ENCODE measurements around the gene MYH7B.

MYH7B gene

GRCh38 chr20:34945315-34946077 lies 10.2 kb upstream of the MYH7B start:
- no peak for DNase-seq

- DNase-seq = no peak
These were observed 9.0 kb upstream of the MYH7B start for GRCh38 chr20:34946661-34947060.

- no peak for DNase-seq
These were observed 8.3 kb upstream of the MYH7B start for GRCh38 chr20:34947336-34947735.

GRCh38 chr20:34948030-34948429 lies 7.6 kb upstream of the MYH7B start:
- DNase-seq = peak; percentile 15 to 63 (median 47)

- no peak for DNase-seq
These were observed 6.5 kb upstream of the MYH7B start for GRCh38 chr20:34949120-34949519.

- no peak for DNase-seq
These were observed 4.4 kb upstream of the MYH7B start for GRCh38 chr20:34951252-34951651.

- no peak for DNase-seq
These were observed 4.0 kb upstream of the MYH7B start for GRCh38 chr20:34951652-34952051.

- no peak for DNase-seq
These were observed 3.0 kb upstream of the MYH7B start for GRCh38 chr20:34952671-34953070.

GRCh38 chr20:34953960-34954359 lies 1.7 kb upstream of the MYH7B start:
- DNase-seq = no peak

- DNase-seq = peak; percentile 49 to 65 (median 61)
These were observed 801 bp upstream of the MYH7B start for GRCh38 chr20:34954904-34955230.

GRCh38 chr20:34956041-34956458 lies 382 bp downstream of the MYH7B start:
- no peak for DNase-seq

GRCh38 chr20:34956751-34957472 lies 1.2 kb downstream of the MYH7B start:
- DNase-seq = no peak

- DNase-seq = no peak
These were observed 8.8 kb downstream of the MYH7B start for GRCh38 chr20:34964486-34964885.

GRCh38 chr20:34965051-34965450 lies 9.4 kb downstream of the MYH7B start:
- DNase-seq = no peak

GRCh38 chr20:34967421-34967820 lies 11.8 kb downstream of the MYH7B start:
- DNase-seq = no peak

- DNase-seq = no peak
These were observed 12.5 kb downstream of the MYH7B start for GRCh38 chr20:34968042-34968775.

GRCh38 chr20:34970193-34970840 lies 14.6 kb downstream of the MYH7B start:
- no peak for DNase-seq

GRCh38 chr20:34970846-34971560 lies 15.3 kb downstream of the MYH7B start:
- no peak for DNase-seq

GRCh38 chr20:34971561-34972235 lies 16.0 kb downstream of the MYH7B start:
- no peak for DNase-seq

- no peak for DNase-seq
These were observed 18.6 kb downstream of the MYH7B start for GRCh38 chr20:34974246-34974645.

GRCh38 chr20:34976286-34976685 lies 20.6 kb downstream of the MYH7B start:
- DNase-seq = no peak
